Tibial artery (tissue), 4 donors: ENCODE results near the gene KL.
A peak's percentile ranks its signal among the peaks of the same experiment; 100 is the strongest.

Experiments
- DNase-seq, 2 donors: peaks; one replicate each; pipeline ENCODE4 v3.0.0-alpha.2; 2019
- H3K27ac ChIP-seq, 2 donors: fragments of 200-600 bp; sonication (generic) in 1 of 2; 1 replicate in 1 of 2; 2 replicates in 1 of 2; pipeline ENCODE4 v1.5.1; 2018 to 2019; ENCODE audit warnings: mild to moderate bottlenecking in 1 of 2
- H3K27me3 ChIP-seq, 2 donors: fragments of 200-600 bp; sonication (generic) in 1 of 2; one replicate each; pipeline versions ENCODE4 v1.5.1 to v1.6.0; 2016 to 2019
- H3K36me3 ChIP-seq, 3 donors: fragments of 200-600 bp; sonication (generic) in 2 of 3; one replicate each; pipeline ENCODE4 v1.5.1; 2016 to 2019; ENCODE audit warnings: mild to moderate bottlenecking in 2 of 3
- H3K4me1 ChIP-seq, 4 donors: fragments of 200-600 bp; sonication (generic) in 2 of 4; 1 replicate in 3 of 4; 2 replicates in 1 of 4; pipeline ENCODE4 v1.5.1; 2016 to 2019
- H3K4me3 ChIP-seq, 2 donors: fragments of 200-600 bp; sonication (generic) in 1 of 2; 1 replicate in 1 of 2; 2 replicates in 1 of 2; pipeline ENCODE4 v1.5.1; 2018 to 2019; ENCODE audit warnings: mild to moderate bottlenecking in 2 of 2
- H3K9me3 ChIP-seq, 3 donors: fragments of 200-600 bp; sonication (generic) in 1 of 3; one replicate each; pipeline ENCODE4 v1.5.1; 2016 to 2019
- intact Hi-C: fragments of 100-400 bp; cut with DNase I; formaldehyde crosslinking; loops from one replicate; pipeline ENCODE4 v1.15.0; 2023; ENCODE audit warnings: low total_unique reads
- TF ChIP-seq, protein P1 (sequence below), 2 experiments: fragments of 200-600 bp in 1 of 2; fragments of 450-650 bp in 1 of 2; IDR thresholded peaks; one replicate each; pipeline ENCODE4 v1.5.1; 2017 to 2019; ENCODE audit warnings: antibody characterized with exemption in 2 of 2, mild to moderate bottlenecking in 1 of 2, moderate library complexity in 1 of 2

KL gene

GRCh38 chr13:33017323-33017929, 1.2 kb downstream of the KL start:
- peak; percentile 61 to 69 for DNase-seq

GRCh38 chr13:33018886-33019285, 2.7 kb downstream of the KL start:
- H3K27me3 ChIP-seq = no peaks in the 10 kb centered on the region
- H3K27ac ChIP-seq = no peak overlapping the region
- no peak for DNase-seq
- no peaks in the 10 kb centered on the region for H3K36me3 ChIP-seq
- intact Hi-C loops = no loop called here
- H3K4me3 ChIP-seq = no peak overlapping the region
- TF ChIP-seq, protein P1, sequence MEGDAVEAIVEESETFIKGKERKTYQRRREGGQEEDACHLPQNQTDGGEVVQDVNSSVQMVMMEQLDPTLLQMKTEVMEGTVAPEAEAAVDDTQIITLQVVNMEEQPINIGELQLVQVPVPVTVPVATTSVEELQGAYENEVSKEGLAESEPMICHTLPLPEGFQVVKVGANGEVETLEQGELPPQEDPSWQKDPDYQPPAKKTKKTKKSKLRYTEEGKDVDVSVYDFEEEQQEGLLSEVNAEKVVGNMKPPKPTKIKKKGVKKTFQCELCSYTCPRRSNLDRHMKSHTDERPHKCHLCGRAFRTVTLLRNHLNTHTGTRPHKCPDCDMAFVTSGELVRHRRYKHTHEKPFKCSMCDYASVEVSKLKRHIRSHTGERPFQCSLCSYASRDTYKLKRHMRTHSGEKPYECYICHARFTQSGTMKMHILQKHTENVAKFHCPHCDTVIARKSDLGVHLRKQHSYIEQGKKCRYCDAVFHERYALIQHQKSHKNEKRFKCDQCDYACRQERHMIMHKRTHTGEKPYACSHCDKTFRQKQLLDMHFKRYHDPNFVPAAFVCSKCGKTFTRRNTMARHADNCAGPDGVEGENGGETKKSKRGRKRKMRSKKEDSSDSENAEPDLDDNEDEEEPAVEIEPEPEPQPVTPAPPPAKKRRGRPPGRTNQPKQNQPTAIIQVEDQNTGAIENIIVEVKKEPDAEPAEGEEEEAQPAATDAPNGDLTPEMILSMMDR (IDR thresholded peaks at IDR 0.05) = no peak
- no peaks in the 10 kb centered on the region for H3K9me3 ChIP-seq
- peaks cover 0 to 16% (median 6%) of the 10 kb centered on the region in 4 donors for H3K4me1 ChIP-seq

More at GRCh38 chr13:33017323-33017929, 1.2 kb downstream of the KL start:
- H3K27me3 ChIP-seq = no peaks in the 10 kb centered on the region
- H3K9me3 ChIP-seq = no peaks in the 10 kb centered on the region
- no peaks in the 10 kb centered on the region for H3K36me3 ChIP-seq
- TF ChIP-seq, protein P1 (IDR thresholded peaks at IDR 0.05) = peak; percentile 27 to 38
- peak overlapping the region; percentile 3 to 54 for H3K27ac ChIP-seq
- peaks cover 0 to 16% (median 6%) of the 10 kb centered on the region in 4 donors for H3K4me1 ChIP-seq
- intact Hi-C loops = no loop called here
- peak overlapping the region; percentile 51 to 57 for H3K4me3 ChIP-seq

GRCh38 chr13:33022986-33023385, 6.8 kb downstream of the KL start:
- Histone ChIP-seq H3K9me3 (no peaks in the 10 kb centered on the region), H3K4me3 (no peak overlapping the region), H3K27ac (no peak overlapping the region), H3K27me3 (no peaks in the 10 kb centered on the region), H3K36me3 (no peaks in the 10 kb centered on the region), H3K4me1 (no peaks in the 10 kb centered on the region)
- no peak for DNase-seq
- intact Hi-C loops = no loop called here
- TF ChIP-seq, protein P1 (IDR thresholded peaks at IDR 0.05) = no peak

DNA sequence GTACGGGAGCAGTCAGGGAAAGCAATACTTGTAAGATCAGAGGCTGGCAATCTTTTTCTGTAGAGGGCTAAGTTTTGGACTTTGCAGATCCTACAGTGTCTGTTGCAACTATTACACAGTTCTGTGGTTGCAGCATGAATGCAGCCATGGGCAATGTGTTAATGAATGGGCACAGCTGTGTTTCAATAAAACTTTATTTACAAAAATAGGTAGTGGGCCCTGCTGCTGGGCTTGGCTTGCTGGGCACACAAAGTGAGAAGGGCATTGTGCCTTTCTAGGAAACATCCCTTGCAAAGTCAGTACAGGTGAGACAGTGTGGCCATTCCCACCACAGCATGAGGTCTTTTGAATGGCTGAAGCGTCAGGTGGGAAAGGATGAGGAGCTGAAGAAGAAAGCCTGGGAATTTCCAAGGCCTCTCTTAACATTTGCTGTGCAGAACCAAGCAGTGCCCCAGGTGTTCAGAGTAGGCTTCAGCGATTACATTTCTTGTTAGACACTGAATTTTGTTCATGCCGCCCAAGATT, 9.1 kb downstream of the KL start:
- no peak for DNase-seq
- Histone ChIP-seq H3K27me3 (no peaks in the 10 kb centered on the region), H3K9me3 (no peaks in the 10 kb centered on the region), H3K36me3 (no peaks in the 10 kb centered on the region), H3K4me1 (no peaks in the 10 kb centered on the region), H3K4me3 (no peak overlapping the region), H3K27ac (no peak overlapping the region)
- intact Hi-C loops = no loop called here
- TF ChIP-seq, protein P1 (IDR thresholded peaks at IDR 0.05) = no peak

- TF ChIP-seq, protein P1 (IDR thresholded peaks at IDR 0.05) = no peak
- intact Hi-C loops = no loop called here
- Histone ChIP-seq H3K9me3 (no peaks in the 10 kb centered on the region), H3K4me1 (no peaks in the 10 kb centered on the region), H3K27me3 (no peaks in the 10 kb centered on the region), H3K36me3 (no peaks in the 10 kb centered on the region), H3K27ac (no peak overlapping the region), H3K4me3 (no peak overlapping the region)
- DNase-seq = no peak
These were observed 10.4 kb downstream of the KL start for GRCh38 chr13:33026489-33027152.
